Hematopoietic multipotent progenitor cell treated with erythropoietin and hydrocortisone succinate and interleukin-3 and kit ligand, for 17 days (in vitro differentiated cells): Measurements from ENCODE around the gene PLA2G2D.

Source experiments
- DNase-seq: peaks from one replicate; pipeline ENCODE4 v3.0.0-alpha.2; 2015; ENCODE audit warnings: low spot score

The PLA2G2D gene

GRCh38 chr1:20119347-20119746 lies at the start of gene PLA2G2D:
Gene PLA2G2D (minus strand): TSS chr1:20119536. CDS start chr1:20119498, 38 bp downstream.
- DNase-seq, result no peak

GRCh38 chr1:20168564-20169491 lies 49.5 kb upstream of the PLA2G2D start:
- no peak for DNase-seq

- DNase-seq, result no peak
Measured at GRCh38 chr1:20167126-20167525, 47.8 kb upstream of the PLA2G2D start.

GRCh38 chr1:20166051-20166450 lies 46.7 kb upstream of the PLA2G2D start:
- no peak for DNase-seq

- peak; percentile 39 for DNase-seq
Measured at GRCh38 chr1:20165522-20165951, 46.2 kb upstream of the PLA2G2D start.

GRCh38 chr1:20164694-20165202 lies 45.4 kb upstream of the PLA2G2D start:
- DNase-seq, result no peak

GRCh38 chr1:20160034-20160433 lies 40.7 kb upstream of the PLA2G2D start:
- no peak for DNase-seq

GRCh38 chr1:20158358-20159070 lies 39.2 kb upstream of the PLA2G2D start:
- no peak for DNase-seq

GRCh38 chr1:20154301-20154831 lies 35.0 kb upstream of the PLA2G2D start:
- no peak for DNase-seq

- no peak for DNase-seq
Measured at GRCh38 chr1:20153000-20153418, 33.7 kb upstream of the PLA2G2D start.

- no peak for DNase-seq
Measured at GRCh38 chr1:20152599-20152930, 33.2 kb upstream of the PLA2G2D start.

GRCh38 chr1:20151906-20152598 lies 32.7 kb upstream of the PLA2G2D start:
- DNase-seq, result peak; percentile 73

- no peak for DNase-seq
Measured at GRCh38 chr1:20150969-20151368, 31.6 kb upstream of the PLA2G2D start.

- DNase-seq, result no peak
Measured at GRCh38 chr1:20150326-20150705, 31.0 kb upstream of the PLA2G2D start.

GRCh38 chr1:20149601-20150325 lies 30.4 kb upstream of the PLA2G2D start:
- no peak for DNase-seq

GRCh38 chr1:20148571-20149500 lies 29.5 kb upstream of the PLA2G2D start:
- DNase-seq, result no peak

GRCh38 chr1:20147846-20148570 lies 28.7 kb upstream of the PLA2G2D start:
- DNase-seq, result no peak

- DNase-seq, result no peak
Measured at GRCh38 chr1:20143734-20144565, 24.6 kb upstream of the PLA2G2D start.

GRCh38 chr1:20143318-20143717 lies 24.0 kb upstream of the PLA2G2D start:
- no peak for DNase-seq
